GM18868 (cell line): ENCODE data around the gene ADRM1.

Experiments
- ATAC-seq: cut with Tn5 transposase; IDR thresholded peaks from one replicate; pipeline ENCODE4 v1.9.1; 2021; ENCODE audit warnings: mild to moderate bottlenecking, moderate library complexity; ENCODE audit not compliant: unreplicated experiment

The ADRM1 gene

GRCh38 chr20:62352402-62353288 is 49.8 kb downstream of the ADRM1 start:
- ATAC-seq: no peak

GRCh38 chr20:62353289-62354030 is 50.7 kb downstream of the ADRM1 start:
- no peak for ATAC-seq

- no peak for ATAC-seq
Measured at GRCh38 chr20:62354031-62354808, 51.4 kb downstream of the ADRM1 start.

GRCh38 chr20:62354811-62355341 is 52.1 kb downstream of the ADRM1 start:
- ATAC-seq: no peak

GRCh38 chr20:62355516-62355877 is 52.7 kb downstream of the ADRM1 start:
- no peak for ATAC-seq

- ATAC-seq: no peak
Measured at GRCh38 chr20:62355878-62356588, 53.2 kb downstream of the ADRM1 start.

- no peak for ATAC-seq
Measured at GRCh38 chr20:62356589-62357186, 53.9 kb downstream of the ADRM1 start.

- no peak for ATAC-seq
Measured at GRCh38 chr20:62357187-62357667, 54.4 kb downstream of the ADRM1 start.

GRCh38 chr20:62357681-62358080 is 54.9 kb downstream of the ADRM1 start:
- ATAC-seq: no peak
